Neural cell (in vitro differentiated cells): Measurements from ENCODE around the gene RHOA.

Experiments used
- CTCF ChIP-seq: fragments of 450-650 bp; IDR thresholded peaks from 2 replicates; pipeline ENCODE4 v1.5.1; 2014; ENCODE audit warnings: antibody characterized with exemption, mild to moderate bottlenecking, moderate library complexity; ENCODE audit not compliant: poor library complexity, severe bottlenecking
- EP300 ChIP-seq: fragments of 450-650 bp; conservative IDR thresholded peaks from 2 replicates; pipeline ENCODE4 v1.6.1; 2014; ENCODE audit warnings: antibody characterized with exemption, mild to moderate bottlenecking, moderate library complexity; ENCODE audit not compliant: poor library complexity, severe bottlenecking
- EZH2 ChIP-seq: fragments of 200-600, 300-800 bp; shearing (Covaris generic), sonication (generic); IDR thresholded peaks from 2 replicates; pipeline ENCODE4 v1.6.1; 2014; ENCODE audit warnings: antibody characterized with exemption, low read length, borderline replicate concordance, mild to moderate bottlenecking; ENCODE audit not compliant: insufficient read depth, poor library complexity, severe bottlenecking
- MXI1 ChIP-seq: fragments of 450-650 bp; conservative IDR thresholded peaks from 2 replicates; pipeline ENCODE4 v1.6.1; 2014; ENCODE audit warnings: antibody characterized with exemption, mild to moderate bottlenecking; ENCODE audit not compliant: poor library complexity, severe bottlenecking
- POLR2AphosphoS5 ChIP-seq: IDR thresholded peaks from 2 replicates; pipeline ENCODE4 v1.6.1; 2012
- SMC3 ChIP-seq: fragments of 450-650 bp; conservative IDR thresholded peaks from 2 replicates; pipeline ENCODE4 v1.6.1; 2014; ENCODE audit warnings: antibody characterized with exemption, mild to moderate bottlenecking, moderate library complexity; ENCODE audit not compliant: poor library complexity
- TAF1 ChIP-seq: IDR thresholded peaks from 2 replicates; pipeline ENCODE4 v1.6.1; 2012; ENCODE audit warnings: low read depth

- no peak for TF ChIP-seq MXI1
- TF ChIP-seq CTCF: no peak
- no peak for TF ChIP-seq EP300
- TF ChIP-seq EZH2: no peak
- TF ChIP-seq SMC3: no peak
- no peak for TF ChIP-seq POLR2AphosphoS5
- no peak for TF ChIP-seq TAF1
Observed at GRCh38 chr3:49416867-49417266, 5.1 kb upstream of the RHOA start.
